Adrenal gland (tissue), 12 donors: ENCODE results near the gene TPRG1. TPM values are rescaled to one million over a fixed set of nuclear protein-coding genes. Genes with fewer than 3 reads are reported as not detected.

ENCODE experiments used
- DNase-seq, 7 donors: peaks; one replicate each; pipeline ENCODE4 v3.0.0-alpha.2; 2019 to 2020
- H3K27ac ChIP-seq, 5 donors: fragments of 200-600 bp; sonication (generic) in 4 of 5; 1 replicate in 3 of 5; 2 replicates in 2 of 5; pipeline versions ENCODE4 v1.5.1 to v1.8.0; 2016 to 2020; ENCODE audit warnings: mild to moderate bottlenecking in 1 of 5
- H3K27me3 ChIP-seq: fragments of 200-600 bp; 2 replicates; pipeline ENCODE4 v1.8.0; 2021
- H3K36me3 ChIP-seq, 2 donors: fragments of 200-600 bp; replicated peaks in 1 of 2; 1 replicate in 1 of 2; 2 replicates in 1 of 2; pipeline versions ENCODE4 v1.5.1 to v1.8.0; 2018 to 2022
- H3K4me1 ChIP-seq, 2 donors: fragments of 200-600 bp; replicated peaks in 1 of 2; 1 replicate in 1 of 2; 2 replicates in 1 of 2; pipeline versions ENCODE4 v1.5.1 to v1.8.0; 2018 to 2021
- H3K4me3 ChIP-seq, 4 donors: fragments of 200-600 bp; sonication (generic) in 3 of 4; one replicate each; pipeline ENCODE4 v1.5.1; 2016 to 2018
- H3K9me3 ChIP-seq, 3 donors: fragments of 200-600 bp; sonication (generic) in 1 of 3; replicated peaks in 1 of 3; 1 replicate in 2 of 3; 2 replicates in 1 of 3; pipeline versions ENCODE4 v1.5.1 to v1.8.0; 2016 to 2021
- CTCF ChIP-seq, 6 experiments: fragments of 450-650 bp in 4 of 6; fragments of 200-600 bp in 2 of 6; sonication (generic) in 1 of 6; IDR thresholded peaks; 1 replicate in 5 of 6; 2 replicates in 1 of 6; pipeline versions ENCODE4 v1.5.1 to v1.8.0; 2016 to 2021; ENCODE audit warnings: antibody characterized with exemption in 6 of 6, mild to moderate bottlenecking in 2 of 6, moderate library complexity in 1 of 6
- POLR2A ChIP-seq, 2 donors: fragments of 450-650 bp; IDR thresholded peaks; one replicate each; pipeline ENCODE4 v1.6.1; 2017; ENCODE audit warnings: antibody characterized with exemption in 2 of 2, mild to moderate bottlenecking in 2 of 2, moderate library complexity in 1 of 2
- WGBS, 4 donors: extraction: QIAGEN DNeasy Blood & Tissue Kit in 2 of 4; methylation state at CpG; one replicate each; pipeline versions ENCODE4 v1.1.5 to v1.1.7; 2013 to 2017; 5-methylcytosine and 5-hydroxymethylcytosine counted together
- intact Hi-C, 2 donors: fragments of 100-400 bp; cut with DNase I; formaldehyde crosslinking; loops; one replicate each; pipeline versions ENCODE4 v1.14.1 to v1.15.0; 2022 to 2023
- polyA plus RNA-seq, 3 donors: library from polyadenylated mRNA; stranded (reverse); fragments of 200-250 nt in 2 of 3; fragments of 350-450 nt in 1 of 3; fragmentation: Illumina TruSeq in 1 of 3; extraction: RNeasy Lipid Tissue Mini Kit (QIAGEN cat#74804) in 1 of 3; gene quantifications; one replicate each; pipeline ENCODE4 v1.2.3, GENCODE V29; 2013 to 2014
- total RNA-seq, 9 donors: library from RNA; depleted of rRNA in 4 of 9; stranded (reverse); fragments of >200 nt in 4 of 9; fragments of 120-200 nt in 1 of 9; fragmentation: NEBNext Ultra II Directional in 1 of 9; extraction: Animal tissue kit (Norgen Biotek cat#: 25700) in 1 of 9; gene quantifications; one replicate each; pipeline versions ENCODE4 v1.1.0 to v1.2.4, GENCODE V29; 2013 to 2023
- donor health status: healthy with polysubstance abuse.
- donor health status: Bipolar disorder and iron deficiency.
- donor health status: DM: yes; HTN: yes; CAD: no.
- donor health status: DM: no; HTN: no; CAD: no.
- donor health status: DM: no; HTN: no; CAD: no.
- donor health status: DM: yes; HTN: yes; CAD: no.

The TPRG1 gene
- total and polyA plus RNA-seq, 12 donors: 2.6 to 9.4 (median 3.9) TPM

GRCh38 chr3:189144645-189145044 lies 27.1 kb upstream of the TPRG1 start:
- H3K4me3 ChIP-seq: no peak overlapping the region
- peaks cover 7 to 11% of the 10 kb centered on the region in 2 donors for H3K4me1 ChIP-seq
- TF ChIP-seq POLR2A (IDR thresholded peaks at IDR 0.05) (no peak), CTCF (IDR thresholded peaks at IDR 0.05) (peak in 2 of 6 experiments; percentile 12 to 16)
- no peaks in the 10 kb centered on the region for H3K36me3 ChIP-seq
- H3K9me3 ChIP-seq: no peaks in the 10 kb centered on the region
- 65 to 74% (median 69%) methylated on average over 5 of the region's 5 CpGs for WGBS, 4 donors
- intact Hi-C loops: loop anchor here (5.0 to 10.0 kb wide), 2 partner anchors 182 to 1410 kb away; no protein-coding TSS in a partner anchor
- no peaks in the 10 kb centered on the region for H3K27me3 ChIP-seq
- no peak overlapping the region for H3K27ac ChIP-seq
- no peak for DNase-seq

- intact Hi-C loops: loop anchor here (5.0 to 10.0 kb wide), 2 partner anchors 185 to 1412 kb away; no protein-coding TSS in a partner anchor
- Histone ChIP-seq H3K9me3 (no peaks in the 10 kb centered on the region), H3K27me3 (no peaks in the 10 kb centered on the region), H3K4me3 (no peak overlapping the region), H3K4me1 (peaks cover 7 to 11% of the 10 kb centered on the region in 2 donors), H3K27ac (no peak overlapping the region), H3K36me3 (no peaks in the 10 kb centered on the region)
- DNase-seq: no peak
- TF ChIP-seq POLR2A (IDR thresholded peaks at IDR 0.05) (no peak), CTCF (IDR thresholded peaks at IDR 0.05) (no peak)
- WGBS, 4 donors: 54 to 77% (median 75%) methylated on average over 1 to 2 of the region's 2 CpGs
Observed at GRCh38 chr3:189146848-189147247, 24.9 kb upstream of the TPRG1 start.

GRCh38 chr3:189148081-189148507 lies 23.7 kb upstream of the TPRG1 start:
- TF ChIP-seq POLR2A (IDR thresholded peaks at IDR 0.05) (no peak), CTCF (IDR thresholded peaks at IDR 0.05) (peak; percentile 83 to 89 (median 85))
- Histone ChIP-seq H3K9me3 (no peaks in the 10 kb centered on the region), H3K4me3 (no peak overlapping the region), H3K27ac (peak overlapping the region in 1 of 5 donors; percentile 25), H3K27me3 (no peaks in the 10 kb centered on the region), H3K36me3 (no peaks in the 10 kb centered on the region), H3K4me1 (peaks cover 7 to 11% of the 10 kb centered on the region in 2 donors)
- WGBS, 4 donors: 22 to 25% (median 23%) methylated on average over 6 of the region's 6 CpGs
- intact Hi-C loops: loop anchor here (5.0 to 10.0 kb wide), 2 partner anchors 186 to 1413 kb away; no protein-coding TSS in a partner anchor
- peak; percentile 60 to 88 (median 67) for DNase-seq

GRCh38 chr3:189149203-189149602 lies 22.6 kb upstream of the TPRG1 start:
- TF ChIP-seq CTCF (IDR thresholded peaks at IDR 0.05): no peak
- TF ChIP-seq POLR2A (IDR thresholded peaks at IDR 0.05): no peak
- no peak overlapping the region for H3K4me3 ChIP-seq
- DNase-seq: no peak
- H3K4me1 ChIP-seq: peaks cover 7 to 11% of the 10 kb centered on the region in 2 donors
- intact Hi-C loops: loop anchor here (5.0 to 10.0 kb wide), 2 partner anchors 187 to 1414 kb away; no protein-coding TSS in a partner anchor
- no peaks in the 10 kb centered on the region for H3K27me3 ChIP-seq
- H3K9me3 ChIP-seq: no peaks in the 10 kb centered on the region
- 62 to 74% (median 68%) methylated on average over 3 of the region's 3 CpGs for WGBS, 4 donors
- H3K27ac ChIP-seq: no peak overlapping the region
- no peaks in the 10 kb centered on the region for H3K36me3 ChIP-seq
